GM12891 (cell line): ENCODE data around the gene EVC.

Experiments used
- POLR2A ChIP-seq: IDR thresholded peaks from 2 replicates; pipeline ENCODE4 v1.6.1; 2011; ENCODE audit warnings: low read depth, low read length, control low read depth
- POLR2AphosphoS5 ChIP-seq: IDR thresholded peaks from 2 replicates; pipeline ENCODE4 v1.6.1; 2011; ENCODE audit warnings: low read depth, low read length, control low read depth

- no peak for TF ChIP-seq POLR2AphosphoS5
- TF ChIP-seq POLR2A: no peak
Measured at GRCh38 chr4:5802565-5802964, 91.6 kb downstream of the EVC start.
